Measurements from ENCODE around the gene DPH2.

Gene DPH2

DNA sequence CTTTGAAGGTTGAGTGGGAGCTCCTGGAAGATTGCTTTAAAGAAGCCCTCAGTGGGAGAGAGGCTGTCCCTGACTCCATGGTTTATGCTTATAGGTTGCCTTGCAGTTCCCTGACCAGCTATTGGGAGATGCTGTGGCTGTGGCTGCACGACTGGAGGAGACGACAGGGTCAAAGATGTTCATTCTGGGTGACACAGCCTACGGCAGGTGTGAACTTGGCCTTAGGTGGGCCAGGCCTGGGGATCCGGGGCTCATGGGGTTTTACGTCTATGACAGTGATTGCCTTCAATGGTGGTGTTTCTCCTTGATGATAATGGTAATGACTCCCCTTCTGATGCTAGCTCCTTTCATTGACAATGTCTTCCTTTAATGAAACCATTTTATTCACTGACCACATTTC is 692 bp downstream of the DPH2 start:
- DNase-seq = no peak

DNA sequence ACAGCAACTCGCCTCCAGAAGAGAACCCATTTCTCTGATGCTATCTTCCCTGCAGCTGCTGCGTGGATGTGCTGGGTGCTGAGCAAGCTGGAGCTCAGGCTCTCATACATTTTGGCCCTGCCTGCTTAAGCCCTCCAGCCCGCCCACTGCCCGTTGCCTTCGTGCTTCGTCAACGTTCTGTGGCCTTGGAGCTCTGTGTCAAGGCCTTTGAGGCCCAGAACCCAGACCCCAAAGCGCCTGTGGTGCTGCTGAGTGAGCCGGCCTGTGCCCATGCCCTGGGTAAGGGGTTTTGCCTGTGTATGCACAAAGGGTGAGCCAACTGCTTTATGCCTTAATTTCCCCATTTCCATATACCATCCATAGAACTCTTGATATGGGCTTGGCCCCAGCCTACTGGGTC is 1.1 kb downstream of the DPH2 start:
- no peak for DNase-seq

DNA sequence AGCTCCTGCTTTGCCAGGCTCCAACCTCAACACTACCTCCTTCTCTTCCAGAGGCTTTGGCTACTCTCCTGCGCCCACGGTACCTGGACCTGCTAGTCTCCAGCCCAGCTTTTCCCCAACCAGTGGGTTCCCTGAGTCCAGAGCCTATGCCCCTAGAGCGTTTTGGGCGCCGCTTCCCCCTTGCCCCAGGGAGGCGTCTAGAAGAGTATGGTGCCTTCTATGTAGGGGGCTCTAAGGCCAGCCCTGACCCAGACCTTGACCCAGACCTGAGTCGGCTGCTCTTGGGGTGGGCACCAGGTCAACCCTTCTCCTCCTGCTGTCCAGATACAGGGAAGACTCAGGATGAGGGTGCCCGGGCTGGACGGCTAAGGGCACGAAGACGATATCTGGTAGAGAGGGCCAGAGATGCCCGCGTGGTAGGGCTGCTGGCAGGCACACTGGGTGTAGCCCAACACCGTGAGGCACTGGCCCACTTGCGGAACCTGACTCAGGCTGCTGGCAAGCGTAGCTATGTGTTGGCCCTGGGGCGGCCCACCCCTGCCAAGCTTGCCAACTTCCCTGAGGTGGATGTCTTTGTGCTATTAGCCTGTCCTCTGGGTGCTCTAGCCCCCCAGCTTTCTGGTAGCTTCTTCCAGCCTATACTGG is 1.6 kb downstream of the DPH2 start:
- DNase-seq = no peak

DNA sequence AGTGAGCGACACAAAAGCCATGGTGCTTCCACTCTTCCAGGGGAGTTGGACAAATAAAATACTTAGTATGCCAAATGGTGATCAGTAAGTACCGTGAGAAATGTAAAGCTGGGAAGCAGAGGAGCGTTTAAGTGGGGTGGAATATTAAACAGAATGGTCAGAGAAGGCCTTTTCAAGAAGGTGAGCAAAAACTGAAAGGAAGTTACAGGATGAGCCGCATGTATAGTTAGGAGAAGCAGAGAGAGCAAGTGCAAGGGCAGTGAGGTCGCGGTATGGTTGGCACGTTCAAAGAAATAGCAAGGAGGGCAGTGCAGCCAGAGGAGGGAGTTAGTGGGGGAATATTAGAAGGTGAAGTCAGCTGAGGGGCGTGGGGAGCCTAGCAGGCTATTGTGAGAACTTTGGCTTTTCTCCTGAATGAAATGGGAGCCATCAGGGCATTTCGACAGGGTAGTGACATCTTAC is 4.2 kb downstream of the DPH2 start:
- DNase-seq = no peak

DNA sequence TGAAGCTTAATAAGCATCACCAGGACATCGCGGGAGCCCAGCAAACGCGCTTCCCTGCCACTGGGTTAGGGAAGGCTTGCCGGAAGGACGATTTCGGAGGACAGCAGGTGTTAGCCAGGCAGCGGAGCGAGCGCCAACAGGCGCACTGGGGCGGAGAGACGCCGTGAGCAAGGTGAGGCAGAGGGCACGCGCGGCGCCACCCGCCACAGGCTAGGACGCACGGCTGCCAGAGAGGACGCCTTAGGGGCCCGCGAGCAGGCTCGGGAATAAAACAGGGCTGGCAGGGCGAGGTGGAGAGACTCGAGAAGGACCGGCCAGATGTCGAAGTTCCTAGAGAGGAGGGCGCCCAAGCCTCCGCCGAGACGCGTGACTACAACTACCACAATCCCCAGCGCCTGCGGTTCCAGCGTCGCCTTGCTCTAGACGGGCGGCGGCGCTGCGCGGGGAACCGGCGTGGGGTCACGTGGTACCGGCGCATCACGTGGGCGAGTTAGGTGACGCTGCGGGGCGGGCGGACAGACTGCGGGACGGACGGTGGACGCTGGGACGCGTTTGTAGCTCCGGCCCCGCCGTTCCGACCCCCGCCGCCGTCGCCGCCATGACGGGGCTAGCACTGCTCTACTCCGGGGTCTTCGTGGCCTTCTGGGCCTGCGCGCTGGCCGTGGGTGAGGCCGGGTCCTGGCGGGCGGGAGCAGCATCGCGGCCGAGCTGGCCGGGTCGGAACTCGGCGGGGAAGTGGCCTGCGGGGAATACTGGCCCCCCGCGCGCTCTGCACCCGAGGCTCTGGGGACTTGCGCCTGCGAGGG is 4.8 kb downstream of the DPH2 start, which contains the start of gene ATP6V0B:
Gene ATP6V0B, plus strand, starts transcription at position 518 of the 806 bp plus-strand sequence. Its CDS starts 81 bp downstream, at position 599.
- peak; percentile 94 for DNase-seq

DNA sequence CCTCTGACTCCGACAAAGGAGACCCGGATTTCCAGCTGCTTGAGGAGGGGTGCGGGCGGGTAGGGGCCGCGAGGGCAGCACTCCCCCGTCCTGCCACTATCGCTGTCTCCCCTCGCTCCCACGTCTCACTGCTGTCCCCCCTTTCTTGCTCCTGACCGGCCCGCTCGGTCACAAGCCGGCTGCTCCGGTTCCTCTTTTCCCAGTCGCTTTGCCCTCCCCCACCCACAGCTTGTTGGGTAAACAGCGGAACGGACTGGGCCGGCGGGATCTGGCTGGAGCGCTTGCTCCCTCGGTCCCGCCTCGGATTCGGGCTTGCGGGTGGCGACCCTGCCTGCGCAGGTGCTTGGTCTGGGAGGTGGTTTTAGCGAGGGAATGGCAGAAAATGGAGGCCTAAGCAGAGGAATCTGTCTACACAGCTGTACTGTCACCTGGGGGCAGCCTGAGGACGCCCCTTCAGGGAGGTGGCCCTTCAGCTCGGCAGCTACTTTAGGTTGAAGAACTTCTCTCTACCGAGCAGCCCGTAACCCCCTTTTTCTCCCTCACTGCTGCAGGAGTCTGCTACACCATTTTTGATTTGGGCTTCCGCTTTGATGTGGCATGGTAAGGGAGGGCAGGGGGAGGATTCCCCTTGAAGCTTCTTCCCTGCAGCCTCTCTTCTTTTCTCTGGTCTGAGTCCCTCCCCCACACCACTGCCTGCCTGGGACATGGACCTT is 5.6 kb downstream of the DPH2 start:
- no peak for DNase-seq

DNA sequence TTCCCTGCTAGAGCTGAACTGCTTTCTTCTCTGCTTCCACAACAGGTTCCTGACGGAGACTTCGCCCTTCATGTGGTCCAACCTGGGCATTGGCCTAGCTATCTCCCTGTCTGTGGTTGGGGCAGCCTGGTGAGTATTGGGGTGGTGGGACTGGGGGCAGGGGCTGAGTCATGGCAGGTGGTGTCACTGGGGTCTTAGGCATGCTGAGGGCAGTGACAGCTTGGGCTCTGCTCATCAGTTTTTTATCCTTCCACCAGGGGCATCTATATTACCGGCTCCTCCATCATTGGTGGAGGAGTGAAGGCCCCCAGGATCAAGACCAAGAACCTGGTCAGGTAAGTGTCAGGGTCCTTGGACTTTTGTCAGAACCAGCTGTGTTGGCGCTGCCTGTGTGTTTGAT is 6.2 kb downstream of the DPH2 start:
- DNase-seq = no peak

DNA sequence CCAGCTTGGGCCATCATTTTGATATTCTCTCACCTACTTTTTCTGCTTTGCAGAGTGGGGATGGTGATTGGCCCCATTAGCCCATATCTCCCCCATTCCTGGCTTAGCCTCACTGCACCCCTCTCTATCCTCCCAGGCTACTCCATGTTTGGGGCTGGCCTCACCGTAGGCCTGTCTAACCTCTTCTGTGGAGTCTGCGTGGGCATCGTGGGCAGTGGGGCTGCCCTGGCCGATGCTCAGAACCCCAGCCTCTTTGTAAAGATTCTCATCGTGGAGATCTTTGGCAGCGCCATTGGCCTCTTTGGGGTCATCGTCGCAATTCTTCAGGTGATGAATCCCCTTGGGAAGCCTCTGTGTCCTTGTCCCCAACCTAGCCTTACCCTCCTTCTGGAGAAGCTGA is 7.1 kb downstream of the DPH2 start:
- DNase-seq = no peak

DNA sequence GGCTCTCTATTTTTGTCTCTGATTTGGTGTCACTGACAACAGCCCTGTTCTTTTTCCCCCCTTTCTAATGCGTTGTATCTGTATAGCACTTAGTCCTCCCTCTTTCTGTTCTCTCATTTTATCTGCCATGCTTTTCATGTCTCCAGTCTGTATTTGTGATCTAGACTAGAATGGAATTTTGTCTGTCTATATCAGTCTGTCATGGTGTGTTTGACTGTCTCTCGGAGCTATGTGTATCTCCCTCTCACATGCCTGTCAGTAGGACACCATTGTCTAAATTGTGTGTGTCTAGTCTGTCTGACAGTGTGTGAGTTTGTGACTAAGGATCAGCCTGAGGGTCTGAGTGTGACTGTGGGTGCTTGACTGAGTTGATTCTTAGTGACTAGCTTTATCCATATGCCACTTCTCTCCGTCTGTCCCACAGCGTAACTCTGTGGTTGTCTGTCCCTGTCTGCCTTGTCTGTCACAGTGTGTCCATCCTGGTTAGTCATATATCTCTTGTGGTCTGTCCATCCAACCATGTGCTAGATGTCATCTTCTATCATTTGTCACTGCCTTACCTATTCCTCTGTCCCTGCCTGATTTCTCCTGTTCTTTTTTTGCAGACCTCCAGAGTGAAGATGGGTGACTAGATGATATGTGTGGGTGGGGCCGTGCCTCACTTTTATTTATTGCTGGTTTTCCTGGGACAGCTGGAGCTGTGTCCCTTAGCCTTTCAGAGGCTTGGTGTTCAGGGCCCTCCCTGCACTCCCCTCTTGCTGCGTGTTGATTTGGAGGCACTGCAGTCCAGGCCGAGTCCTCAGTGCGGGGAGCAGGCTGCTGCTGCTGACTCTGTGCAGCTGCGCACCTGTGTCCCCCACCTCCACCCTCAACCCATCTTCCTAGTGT is 7.8 kb downstream of the DPH2 start:
- no peak for DNase-seq

DNA sequence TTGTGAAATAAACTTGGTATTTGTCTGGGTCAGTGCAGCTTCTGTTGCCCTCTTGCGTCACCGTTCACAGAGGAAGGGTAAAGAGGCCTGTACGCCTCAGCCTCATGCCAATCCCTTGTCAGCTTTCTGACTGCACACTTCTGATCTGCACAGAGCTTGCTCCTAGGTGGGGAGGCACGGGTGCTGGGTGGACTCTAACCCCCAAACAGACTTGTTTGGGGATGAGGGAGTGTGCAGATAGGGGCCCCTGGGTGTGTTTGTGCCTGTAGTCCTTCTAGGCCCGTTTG is 8.4 kb downstream of the DPH2 start:
- DNase-seq = no peak

DNA sequence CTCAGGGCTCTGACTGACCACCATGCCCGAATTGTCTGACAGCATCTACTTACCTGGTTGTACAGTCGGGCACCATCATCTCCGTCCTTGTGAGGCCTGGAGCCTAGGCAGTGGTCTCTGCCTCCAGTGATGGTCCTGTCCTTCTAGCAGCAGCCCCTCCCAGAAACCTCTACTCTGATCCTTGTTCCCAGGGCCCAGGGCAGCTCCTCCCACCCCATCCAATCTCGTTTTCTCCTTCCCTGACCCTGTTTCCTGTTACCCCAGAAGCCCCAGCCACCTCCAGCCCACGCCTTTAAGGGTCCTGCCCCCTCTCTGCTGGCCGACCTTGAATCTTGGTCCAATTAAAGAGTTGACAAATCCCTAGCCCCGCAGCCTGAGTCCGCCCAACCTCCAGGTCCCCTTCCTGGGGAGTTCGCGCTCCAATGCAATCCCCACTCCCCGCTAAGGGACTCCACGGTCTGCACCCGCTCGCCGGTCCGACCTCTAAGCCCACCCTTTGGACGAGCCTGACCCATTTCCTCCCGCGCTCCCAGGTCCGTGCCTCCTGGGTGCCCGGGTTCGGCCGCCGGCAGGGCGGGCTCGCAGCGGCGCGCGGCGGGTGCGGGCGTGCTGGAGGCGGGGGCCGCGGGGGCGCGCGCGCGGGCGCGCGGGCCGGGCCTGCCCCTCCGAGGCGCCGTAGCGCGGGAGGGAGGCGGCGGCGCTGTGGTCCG is 8.9 kb downstream of the DPH2 start, which contains the start of gene B4GALT2:
Gene B4GALT2, plus strand, starts transcription at position 660 of the 710 bp plus-strand sequence. CDS start 1,951 bp downstream, outside the sequence.
- DNase-seq = no peak

DNA sequence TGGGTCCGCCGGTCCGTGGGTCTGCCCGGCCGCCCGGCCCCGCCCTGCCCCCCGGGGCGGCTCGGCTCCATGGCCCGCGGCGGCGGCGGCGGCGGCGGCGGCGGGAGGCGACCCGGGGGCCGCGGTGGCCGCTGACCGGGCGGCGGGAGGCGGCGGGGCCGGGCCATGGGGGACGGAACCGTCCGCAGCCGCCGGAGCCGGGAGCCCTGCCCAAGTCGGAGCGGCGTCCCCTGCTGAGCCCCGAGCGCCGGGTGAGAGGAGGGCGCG is 9.4 kb downstream of the DPH2 start:
- no peak for DNase-seq

DNA sequence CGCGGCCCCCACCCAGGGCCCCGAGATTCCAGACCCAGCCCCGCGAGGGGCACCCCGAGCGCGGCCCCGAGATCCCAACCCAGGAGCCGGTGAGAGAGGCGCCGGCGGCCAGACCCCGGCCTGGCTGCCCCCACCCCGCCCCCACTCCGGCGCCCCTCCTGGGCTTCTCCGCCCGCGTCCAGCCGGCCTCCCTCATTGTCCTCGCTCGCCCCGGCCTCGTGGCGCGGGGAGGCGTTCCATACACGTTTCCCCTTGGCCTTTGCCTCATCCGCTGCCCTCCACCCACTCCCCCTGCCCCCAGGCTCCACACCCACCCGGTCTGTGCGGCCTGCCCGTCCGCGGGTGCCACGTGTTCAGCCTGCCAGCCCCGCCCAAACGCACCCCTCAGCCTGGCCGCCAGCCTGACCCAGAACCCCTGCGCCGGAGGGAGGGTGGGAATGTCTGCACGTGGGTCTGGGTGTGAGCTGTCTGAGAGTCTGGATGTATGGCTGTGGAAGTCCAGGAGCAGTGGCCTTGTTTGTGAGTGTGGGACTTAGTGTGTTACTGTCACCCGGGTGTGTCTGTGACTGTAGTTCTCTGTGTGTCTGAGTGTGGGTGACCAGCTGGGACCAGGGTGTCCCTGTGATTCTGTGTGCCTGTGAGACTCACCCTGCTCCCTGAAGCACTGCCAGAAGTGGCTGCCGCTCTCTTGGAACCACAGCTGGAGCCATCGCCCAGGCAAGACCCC is 9.9 kb downstream of the DPH2 start:
- DNase-seq = no peak

DNA sequence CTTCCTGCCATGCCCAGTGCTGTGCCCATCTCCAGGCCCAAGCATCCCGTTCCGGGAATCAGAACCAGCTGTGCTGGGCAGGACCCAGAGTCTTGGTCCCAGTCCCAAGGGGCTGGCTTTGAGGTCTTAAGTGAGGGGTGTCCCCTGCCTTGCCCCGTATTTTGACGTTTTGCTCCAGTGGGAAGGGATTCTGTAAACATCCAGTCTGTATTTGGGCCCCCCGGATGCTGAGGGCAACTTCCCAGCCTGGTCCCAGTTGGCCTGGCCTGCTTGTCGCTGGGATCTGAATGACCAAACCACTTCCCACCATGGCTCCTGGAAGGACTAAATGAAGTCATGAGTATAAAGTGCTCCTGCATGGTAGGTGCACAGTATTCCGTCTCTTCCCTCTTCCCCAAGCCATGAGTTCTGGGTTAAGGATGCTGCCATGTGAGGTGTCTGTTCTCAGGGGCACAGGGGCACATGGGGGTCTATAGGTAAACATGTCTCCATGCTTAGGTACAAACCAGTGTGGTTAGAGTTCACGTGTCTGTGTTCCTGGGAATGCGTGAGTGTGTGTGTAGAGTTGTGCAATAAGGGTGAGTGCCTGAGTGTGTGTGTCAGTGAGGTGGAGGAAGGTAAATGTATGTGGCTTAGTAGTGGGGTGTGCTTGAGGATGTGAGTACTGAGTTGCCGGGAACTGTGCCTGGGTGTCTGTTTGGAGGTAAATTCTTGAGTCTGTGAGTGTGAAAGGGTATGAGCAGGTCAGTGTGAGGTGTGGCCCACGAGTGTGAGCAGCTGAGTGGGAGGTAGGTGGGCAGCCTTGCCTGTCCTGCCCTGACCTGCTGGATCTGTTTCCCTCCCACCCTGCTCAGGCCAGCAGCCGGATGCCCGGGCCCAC is 10.7 kb downstream of the DPH2 start:
- no peak for DNase-seq

DNA sequence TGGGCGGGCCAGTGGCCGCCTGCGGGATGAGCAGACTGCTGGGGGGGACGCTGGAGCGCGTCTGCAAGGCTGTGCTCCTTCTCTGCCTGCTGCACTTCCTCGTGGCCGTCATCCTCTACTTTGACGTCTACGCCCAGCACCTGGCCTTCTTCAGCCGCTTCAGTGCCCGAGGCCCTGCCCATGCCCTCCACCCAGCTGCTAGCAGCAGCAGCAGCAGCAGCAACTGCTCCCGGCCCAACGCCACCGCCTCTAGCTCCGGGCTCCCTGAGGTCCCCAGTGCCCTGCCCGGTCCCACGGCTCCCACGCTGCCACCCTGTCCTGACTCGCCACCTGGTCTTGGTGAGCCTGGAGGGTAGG is 11.3 kb downstream of the DPH2 start:
- DNase-seq = no peak

DNA sequence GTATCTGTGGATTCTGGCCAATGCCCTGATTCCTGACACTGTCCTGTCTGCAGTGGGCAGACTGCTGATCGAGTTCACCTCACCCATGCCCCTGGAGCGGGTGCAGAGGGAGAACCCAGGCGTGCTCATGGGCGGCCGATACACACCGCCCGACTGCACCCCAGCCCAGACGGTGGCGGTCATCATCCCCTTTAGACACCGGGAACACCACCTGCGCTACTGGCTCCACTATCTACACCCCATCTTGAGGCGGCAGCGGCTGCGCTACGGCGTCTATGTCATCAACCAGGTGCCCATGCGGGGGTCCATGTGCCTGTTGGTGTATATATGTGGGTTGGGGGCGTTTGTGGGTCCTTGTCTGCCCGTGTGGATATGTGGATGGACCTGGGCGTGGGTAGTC is 11.8 kb downstream of the DPH2 start:
- no peak for DNase-seq

DNA sequence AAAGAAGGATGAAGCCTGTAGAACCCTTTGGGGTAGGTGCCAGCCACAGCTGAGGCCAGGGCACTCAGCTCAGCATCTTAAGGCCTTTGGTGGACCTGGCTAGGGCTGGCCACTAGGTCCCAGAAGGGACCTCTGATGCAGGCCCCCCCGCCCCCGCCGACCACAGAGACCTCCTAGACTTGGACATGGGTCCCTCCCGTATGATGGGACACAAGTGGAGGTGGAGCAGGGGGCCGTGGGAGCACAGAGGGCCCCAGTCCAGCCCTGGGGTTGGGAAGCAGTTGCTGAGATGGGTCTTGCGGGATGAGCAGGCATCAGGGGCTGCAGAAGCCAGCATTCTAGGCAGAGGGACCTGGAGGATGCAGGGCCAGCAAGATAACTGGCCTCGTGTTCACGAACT is 12.4 kb downstream of the DPH2 start:
- no peak for DNase-seq

DNA sequence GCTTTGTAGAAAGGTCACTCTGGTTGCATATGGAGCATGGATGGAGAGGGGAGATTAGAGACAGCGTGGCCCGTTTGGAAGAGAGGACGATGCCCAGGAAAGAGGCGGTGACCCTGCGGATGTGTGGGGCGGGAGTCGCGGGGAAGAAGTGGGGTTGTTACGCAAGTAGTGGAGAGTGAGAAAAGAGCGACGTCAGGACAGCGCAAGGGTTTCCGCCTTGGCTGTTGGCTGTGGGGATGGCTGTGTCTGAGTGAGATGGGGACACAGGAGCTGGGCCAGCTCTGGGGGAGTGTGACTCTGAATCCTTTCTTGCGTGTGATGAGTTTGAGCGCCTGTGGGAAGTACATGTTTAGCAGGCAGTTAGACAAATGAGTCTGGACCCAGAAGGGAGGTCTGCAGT is 13.0 kb downstream of the DPH2 start:
- no peak for DNase-seq

DNA sequence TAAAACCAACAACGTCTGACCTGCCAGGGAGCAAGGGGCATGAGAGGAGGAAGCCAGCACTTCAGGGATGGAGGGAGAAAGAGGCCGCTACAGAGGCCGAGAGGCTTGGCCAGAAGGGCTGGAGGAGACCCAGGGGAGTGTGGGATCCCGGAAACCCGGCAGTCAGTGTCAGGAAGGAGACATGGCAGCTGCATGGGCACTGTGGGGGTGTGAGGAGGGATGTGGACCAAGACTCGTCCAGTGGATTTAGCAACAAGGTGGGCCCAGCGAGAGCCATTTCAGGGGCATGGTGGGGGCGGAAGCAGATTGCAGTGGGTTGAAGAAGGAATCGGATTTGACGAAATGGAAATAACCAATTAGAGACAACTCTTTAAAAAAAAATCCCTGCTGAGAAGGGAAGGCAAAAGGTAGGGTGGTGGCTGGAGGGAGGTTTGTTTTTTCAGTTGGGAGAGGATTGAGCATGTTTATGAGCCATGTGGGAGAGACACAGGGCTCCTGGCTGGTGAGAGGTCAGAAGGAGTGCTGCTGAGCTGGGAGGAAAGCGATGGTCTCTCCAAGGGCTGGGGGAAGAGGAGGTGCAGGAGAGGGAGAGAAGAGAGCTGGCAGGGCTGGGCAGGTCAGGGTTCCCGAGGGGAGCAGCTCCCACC is 13.6 kb downstream of the DPH2 start:
- no peak for DNase-seq

DNA sequence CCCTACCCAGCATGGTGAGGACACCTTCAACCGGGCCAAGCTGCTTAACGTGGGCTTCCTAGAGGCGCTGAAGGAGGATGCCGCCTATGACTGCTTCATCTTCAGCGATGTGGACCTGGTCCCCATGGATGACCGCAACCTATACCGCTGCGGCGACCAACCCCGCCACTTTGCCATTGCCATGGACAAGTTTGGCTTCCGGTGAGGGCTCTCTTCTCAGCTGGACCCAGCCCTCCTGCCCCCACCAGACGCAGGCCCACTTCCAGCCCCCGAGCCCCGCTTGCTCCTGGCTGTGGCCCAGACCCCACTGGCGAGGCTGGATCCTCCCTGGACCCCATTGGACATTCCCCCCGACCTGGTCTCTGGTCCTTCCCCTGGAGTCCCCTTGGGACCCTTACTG is 15.0 kb downstream of the DPH2 start:
- no peak for DNase-seq
